Gastroesophageal sphincter (tissue), 3 donors: ENCODE data around the gene CENPU.

ENCODE experiments used
- POLR2AphosphoS5 ChIP-seq: sonication (generic); formaldehyde crosslinking; IDR thresholded peaks from one replicate; pipeline ENCODE4 v1.6.1; 2017; ENCODE audit warnings: antibody characterized with exemption
- TF ChIP-seq, protein P1 (sequence below), 4 experiments: fragments of 200-600 bp in 2 of 4; fragments of 450-650 bp in 2 of 4; sonication (generic) in 1 of 4; IDR thresholded peaks; one replicate each; pipeline ENCODE4 v1.5.1; 2017 to 2019; ENCODE audit warnings: antibody characterized with exemption in 4 of 4, mild to moderate bottlenecking in 2 of 4, moderate library complexity in 2 of 4

DNA sequence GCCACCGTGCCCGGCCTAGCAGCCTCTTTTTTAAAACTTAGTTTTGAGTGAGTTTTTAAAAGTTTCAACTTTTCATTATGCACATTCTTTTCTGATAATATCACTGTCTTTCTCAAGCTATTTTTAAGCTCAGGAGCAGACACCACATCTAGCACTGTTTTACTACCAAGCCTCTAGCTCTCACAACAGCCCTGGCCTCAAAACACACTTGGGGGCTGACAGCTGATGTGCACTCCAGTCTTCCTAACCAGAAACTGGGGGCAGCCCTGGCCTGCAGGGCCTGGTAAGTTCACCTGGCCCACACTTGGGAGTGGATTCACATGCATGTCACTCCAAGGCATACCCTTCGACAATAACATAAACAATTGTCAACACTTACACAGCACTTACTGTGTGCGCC is 34.0 kb downstream of the CENPU start:
- TF ChIP-seq POLR2AphosphoS5, result no peak
- TF ChIP-seq, protein P1, sequence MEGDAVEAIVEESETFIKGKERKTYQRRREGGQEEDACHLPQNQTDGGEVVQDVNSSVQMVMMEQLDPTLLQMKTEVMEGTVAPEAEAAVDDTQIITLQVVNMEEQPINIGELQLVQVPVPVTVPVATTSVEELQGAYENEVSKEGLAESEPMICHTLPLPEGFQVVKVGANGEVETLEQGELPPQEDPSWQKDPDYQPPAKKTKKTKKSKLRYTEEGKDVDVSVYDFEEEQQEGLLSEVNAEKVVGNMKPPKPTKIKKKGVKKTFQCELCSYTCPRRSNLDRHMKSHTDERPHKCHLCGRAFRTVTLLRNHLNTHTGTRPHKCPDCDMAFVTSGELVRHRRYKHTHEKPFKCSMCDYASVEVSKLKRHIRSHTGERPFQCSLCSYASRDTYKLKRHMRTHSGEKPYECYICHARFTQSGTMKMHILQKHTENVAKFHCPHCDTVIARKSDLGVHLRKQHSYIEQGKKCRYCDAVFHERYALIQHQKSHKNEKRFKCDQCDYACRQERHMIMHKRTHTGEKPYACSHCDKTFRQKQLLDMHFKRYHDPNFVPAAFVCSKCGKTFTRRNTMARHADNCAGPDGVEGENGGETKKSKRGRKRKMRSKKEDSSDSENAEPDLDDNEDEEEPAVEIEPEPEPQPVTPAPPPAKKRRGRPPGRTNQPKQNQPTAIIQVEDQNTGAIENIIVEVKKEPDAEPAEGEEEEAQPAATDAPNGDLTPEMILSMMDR (IDR thresholded peaks at IDR 0.05), result no peak
